GM19023 (cell line): Measurements from ENCODE around the gene ADGRG7.
A peak's percentile ranks its signal among the peaks of the same experiment; 100 is the strongest.
"Not testable (repeated sequence)": the region's sequence is repeated elsewhere in the genome, so short reads cannot be mapped to it uniquely, and the experiment has no call there.

Experiments
- ATAC-seq: cut with Tn5 transposase; IDR thresholded peaks from one replicate; pipeline ENCODE4 v1.9.1; 2021; ENCODE audit warnings: mild to moderate bottlenecking, moderate library complexity; ENCODE audit not compliant: unreplicated experiment

The ADGRG7 gene

DNA sequence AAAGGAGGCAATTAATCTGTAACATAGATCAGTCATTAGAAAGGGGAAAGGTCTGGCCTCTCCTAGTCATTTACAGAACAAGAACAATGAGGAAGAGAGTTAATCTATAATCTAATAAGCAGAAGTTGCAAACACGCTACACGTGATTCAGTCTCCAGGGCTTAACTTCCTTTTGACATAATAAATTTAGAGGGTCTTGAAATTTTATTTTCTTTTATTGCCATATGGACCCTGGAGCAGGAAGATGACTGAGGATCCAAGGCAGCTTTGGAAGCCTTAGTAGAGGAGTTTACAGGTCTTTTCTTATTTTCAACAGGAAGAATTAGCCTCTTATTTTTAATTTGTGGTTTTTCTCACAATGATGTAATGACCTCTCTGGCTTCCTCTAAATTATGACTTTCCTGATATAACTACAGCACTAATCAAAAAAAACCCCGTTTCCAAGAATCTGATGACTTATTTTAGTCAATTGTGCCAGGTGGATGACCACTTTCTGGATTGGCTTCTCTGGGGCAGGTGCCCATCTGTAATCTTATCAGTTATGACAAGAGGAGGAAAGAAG, 32.2 kb downstream of the ADGRG7 start:
- peak; percentile 76 for ATAC-seq

DNA sequence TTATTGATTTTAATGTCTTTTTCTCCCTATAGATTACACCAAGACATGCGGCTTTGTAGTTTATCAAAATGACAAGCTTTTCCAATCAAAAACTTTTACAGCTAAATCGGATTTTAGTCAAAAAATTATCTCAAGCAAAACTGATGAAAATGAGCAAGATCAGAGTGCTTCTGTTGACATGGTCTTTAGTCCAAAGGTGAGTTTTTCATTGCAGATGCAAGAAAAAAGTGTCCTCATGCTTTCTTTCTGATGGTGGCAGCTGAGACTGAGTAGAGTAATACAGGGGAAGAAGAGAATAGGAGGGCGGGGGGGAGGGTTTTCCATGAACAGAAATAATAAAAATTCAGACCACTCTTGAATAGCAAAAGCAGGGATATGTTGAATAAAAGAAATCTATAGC, 36.5 kb downstream of the ADGRG7 start:
- ATAC-seq, result no peak

DNA sequence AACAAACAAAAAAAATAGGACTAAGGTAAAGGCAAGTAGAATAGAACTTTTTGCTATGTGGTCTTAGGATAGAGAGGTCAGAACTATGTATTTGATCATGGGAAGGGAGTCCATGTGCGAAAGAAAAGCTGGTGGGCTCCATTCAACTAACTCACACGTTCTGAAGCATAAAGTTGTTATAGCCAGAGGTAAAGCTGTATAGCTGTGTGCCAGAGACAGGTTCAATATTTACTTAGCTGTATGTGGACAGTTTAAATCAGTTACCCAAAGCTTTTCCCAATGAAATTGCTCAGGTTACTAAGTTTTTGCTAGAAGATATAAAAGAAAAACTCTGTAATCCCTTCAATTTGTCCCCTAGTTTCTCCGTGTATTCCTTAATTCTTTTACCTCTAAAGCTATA, 37.8 kb downstream of the ADGRG7 start:
- no peak for ATAC-seq

DNA sequence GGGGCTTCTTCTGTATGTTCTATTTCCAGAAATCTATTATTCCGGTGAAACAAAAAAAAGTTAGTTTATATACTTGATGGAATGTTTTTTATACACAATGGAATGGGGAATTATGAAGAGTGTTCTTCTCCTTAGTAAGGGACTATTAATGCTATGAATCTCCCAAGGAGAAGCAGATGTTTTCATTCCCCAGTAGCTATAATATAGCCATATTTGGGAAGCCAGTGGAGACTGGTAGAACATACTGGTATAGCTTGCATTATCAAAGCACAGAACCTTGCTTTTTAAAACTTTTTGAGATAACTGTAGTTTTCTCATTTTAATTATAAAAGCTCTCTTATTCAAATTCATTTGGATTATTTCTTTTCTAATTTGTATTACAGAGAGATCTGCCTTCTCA, 38.3 kb downstream of the ADGRG7 start:
- no peak for ATAC-seq

DNA sequence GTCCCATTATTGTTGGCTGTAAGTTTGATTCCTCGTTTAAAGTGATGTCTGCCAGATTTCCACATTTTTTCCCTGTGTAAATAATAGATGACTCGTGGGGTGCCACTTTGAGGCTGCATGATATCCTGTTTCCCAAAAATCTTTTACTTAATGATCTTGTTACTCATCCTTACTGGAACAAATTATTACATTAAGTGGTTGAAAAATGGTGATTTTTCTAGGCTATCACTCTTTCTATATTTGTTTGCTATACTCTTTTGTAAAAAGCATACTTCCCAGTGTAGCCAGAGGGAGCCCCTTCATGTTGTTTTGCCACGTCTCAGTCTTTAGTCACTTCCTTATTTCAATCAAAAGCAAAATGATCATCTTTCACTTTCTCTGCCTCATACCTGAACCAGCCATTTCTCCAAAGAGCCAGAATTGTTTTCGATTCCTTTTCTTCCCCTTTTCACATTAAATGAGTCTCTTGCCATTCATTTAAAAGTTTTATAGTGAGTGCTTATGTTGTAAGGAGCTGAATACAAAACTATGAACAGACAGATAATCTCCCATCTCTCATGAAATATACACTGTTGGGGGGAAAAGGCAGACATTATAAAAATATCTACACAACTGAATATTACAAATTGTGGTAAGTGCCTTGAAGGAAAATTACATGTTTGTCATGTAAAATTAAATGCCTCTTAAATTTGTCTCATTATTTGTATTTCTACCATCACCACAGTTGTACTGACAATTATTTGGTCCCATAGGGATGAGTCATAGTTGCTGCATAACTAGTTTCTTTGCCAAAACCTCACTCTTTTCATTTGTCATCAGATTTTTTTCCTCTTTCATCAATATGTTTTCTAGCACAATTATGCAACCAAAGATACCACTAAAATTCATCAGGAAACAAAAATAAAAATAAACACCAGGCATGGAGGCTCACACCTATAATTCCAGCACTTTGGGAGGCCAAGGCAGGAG, 41.5 kb downstream of the ADGRG7 start:
- peak; percentile 97 for ATAC-seq

DNA sequence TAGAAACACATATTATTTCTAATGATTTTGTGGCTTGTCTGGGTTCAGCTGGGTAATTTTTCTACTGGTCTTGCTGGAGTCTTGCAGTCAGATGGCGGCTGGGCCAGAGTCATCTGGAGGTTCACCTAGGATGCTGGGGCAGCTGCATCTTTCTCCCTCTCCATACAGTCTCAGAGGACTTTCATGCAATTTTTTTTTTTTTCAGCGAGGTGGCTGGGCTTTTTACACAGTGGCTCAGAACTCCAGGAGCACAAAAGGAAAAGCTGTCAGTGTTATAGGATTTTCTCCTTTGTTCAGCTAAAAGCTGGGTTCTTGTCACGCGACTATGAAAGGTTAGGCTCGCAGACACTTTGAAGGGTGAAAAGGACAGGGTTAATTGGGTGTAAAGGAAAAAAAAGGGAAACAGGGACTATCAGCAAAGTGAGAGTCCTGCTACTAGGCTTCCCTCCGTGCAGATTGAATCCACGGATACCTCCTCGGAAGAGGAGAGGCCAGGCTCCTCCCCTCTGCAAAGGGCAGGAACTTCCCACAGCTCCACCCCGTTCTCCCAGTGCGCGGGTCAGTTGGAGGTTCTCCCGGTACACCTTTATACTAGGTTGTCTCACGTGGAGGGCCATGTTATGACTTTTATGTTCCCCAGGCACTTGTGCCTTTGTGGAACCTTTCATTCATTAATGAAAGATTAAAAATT, 44.3 kb downstream of the ADGRG7 start:
- no peak for ATAC-seq

DNA sequence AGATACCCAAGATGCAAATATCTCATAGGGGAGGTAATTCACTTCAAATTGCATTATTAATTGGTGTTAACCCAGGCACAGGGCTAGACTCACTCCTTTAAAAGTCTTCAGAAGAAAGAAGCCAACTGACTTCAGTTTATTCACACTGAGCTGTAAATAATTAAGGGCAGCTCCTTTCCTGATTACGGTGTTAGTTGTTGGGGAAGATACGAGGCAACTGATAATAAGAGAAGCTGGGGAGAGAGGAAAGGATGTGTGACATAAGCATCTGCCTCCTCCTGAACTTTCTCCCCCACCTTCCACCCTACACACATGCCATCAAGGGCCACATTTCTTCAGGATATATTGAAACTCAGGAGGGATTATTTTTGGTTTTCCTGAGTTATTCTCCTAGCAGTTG, 47.5 kb downstream of the ADGRG7 start:
- no peak for ATAC-seq

DNA sequence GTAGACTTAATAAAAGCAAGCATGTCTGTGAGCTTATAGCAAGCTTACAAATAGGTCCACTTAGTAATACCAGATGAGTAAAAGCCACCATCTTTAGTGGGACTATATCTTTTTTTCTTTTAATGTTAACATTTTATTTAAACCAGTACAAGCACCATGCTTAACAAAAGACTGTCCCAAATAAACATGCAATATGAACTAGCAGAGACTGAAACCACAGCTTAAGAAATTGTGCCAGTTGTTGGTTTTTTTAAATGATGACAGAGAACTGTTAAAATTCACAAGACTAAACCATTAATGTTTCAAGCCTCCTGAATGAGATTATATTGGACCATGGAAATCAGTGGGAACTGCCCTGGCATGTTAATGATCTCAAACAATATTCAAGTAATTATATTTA, 51.9 kb downstream of the ADGRG7 start:
- ATAC-seq, result not testable (repeated sequence)

DNA sequence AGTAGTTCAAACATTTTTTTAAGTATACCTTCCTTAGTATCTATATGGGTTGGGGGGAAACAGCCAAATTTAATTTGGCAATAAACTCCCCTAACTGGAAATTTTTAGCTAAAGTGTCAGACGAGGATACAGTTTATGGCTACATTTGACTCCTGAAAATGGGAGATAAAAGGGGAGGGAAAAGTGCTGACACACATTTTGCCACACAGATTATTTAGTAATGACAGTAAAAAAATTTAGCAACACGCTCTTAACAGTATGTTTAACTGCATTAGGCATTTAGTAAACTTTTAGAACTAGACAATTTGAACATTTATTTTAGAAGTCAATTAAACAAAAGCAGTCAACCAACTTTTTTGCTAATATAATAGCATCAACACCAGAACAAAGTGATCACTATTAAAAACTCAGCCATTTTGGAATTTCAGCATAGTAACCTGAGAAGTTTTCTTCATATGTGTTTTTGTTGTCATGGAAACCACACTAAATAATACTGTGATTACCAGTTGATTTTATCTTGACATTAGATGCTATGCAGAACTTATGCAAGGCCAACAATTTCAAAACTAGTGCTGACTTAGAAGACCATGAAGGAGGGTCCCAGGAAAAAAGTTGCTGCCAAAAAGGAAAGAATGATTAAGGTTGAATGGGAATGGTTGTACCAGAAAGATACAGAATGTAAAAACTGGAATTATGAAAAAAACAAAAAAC, 52.9 kb downstream of the ADGRG7 start:
- ATAC-seq, result no peak

DNA sequence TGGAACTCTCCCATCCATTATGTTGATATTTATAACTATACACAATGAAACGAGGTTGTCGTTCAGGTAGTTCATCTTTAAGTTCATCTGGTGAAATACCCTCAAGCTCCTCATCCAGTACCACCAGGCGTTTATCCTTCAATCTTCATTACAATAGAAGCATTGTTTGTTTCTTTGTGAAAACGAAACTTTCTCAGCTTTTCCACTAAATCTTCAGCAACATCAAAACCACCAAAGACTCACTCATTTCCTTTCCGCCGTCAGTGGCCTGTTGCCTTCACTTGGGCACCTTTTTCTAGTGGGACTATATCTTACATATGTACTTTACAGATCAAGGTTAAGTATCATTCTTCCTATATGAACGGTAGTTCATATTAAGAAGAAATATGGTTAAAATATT, 55.8 kb downstream of the ADGRG7 start:
- no peak for ATAC-seq

DNA sequence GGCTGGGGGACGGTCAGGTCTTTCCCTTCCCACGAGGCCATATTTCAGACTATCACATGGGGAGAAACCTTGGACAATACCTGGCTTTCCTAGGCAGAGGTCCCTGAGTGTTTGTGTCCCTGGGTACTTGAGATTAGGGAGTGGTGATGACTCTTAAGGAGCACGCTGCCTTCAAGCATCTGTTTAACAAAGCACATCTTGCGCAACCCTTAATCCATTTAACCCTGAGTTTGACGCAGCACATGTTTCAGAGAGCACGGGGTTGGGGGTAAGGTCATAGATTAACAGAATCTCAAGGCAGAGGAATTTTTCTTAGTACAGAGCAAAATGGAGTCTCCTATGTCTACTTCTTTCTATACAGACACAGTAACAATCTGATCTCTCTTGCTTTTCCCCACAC, 57.3 kb downstream of the ADGRG7 start:
- not testable (repeated sequence) for ATAC-seq

DNA sequence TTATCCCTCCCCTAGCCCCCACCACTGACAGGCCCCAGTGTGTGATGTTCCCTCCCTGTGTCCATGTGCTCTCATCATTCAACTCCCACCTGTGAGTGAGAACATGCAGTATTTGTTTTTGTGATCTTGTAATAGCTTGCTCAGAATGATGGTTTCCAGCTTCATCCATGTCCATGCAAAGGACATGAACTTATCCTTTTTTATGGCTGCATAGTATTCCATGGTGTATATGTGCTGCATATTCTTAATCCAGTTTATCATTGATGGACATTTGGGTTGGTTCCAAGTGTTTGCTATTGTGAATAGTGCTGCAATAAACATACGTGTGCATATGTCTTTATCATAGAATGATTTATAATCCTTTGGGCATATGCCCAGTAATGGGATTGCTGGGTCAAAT, 57.9 kb downstream of the ADGRG7 start:
- not testable (repeated sequence) for ATAC-seq

DNA sequence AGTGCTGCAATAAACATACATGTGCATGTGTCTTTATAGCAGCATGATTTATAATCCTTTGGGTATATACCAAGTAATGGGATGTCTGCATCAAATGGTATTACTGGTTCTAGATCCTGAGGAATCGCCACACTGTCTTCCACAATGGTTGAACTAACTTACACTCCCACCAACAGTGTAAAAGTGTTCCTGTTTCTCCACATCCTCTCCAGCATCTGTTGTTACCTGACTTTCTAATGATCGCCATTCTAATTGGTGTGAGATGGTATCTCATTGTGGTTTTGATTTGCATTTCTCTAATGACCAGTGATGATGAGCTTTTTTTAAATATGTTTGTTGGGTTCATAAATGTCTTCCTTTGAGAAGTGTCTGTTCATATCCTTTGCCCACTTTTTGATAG, 61.6 kb downstream of the ADGRG7 start:
- ATAC-seq, result not testable (repeated sequence)

DNA sequence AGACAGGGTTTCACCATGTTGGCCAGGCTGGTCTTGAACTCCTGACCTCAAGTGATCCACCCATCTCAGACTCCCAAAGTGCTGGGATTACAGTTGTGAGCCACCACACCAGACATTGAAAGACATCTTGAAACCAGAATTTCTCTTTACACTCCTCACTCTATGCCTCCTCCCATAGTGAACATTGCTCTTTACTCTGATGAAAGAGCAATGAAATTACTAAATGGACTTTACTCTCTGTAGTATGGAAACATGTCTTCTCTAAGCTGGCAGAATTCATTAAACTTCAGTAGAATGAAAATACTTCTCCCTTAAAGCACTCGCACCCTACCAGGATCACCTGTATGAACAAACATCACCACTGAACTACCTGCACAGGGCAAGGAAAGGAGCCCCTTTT, 72.1 kb downstream of the ADGRG7 start:
- ATAC-seq, result no peak

DNA sequence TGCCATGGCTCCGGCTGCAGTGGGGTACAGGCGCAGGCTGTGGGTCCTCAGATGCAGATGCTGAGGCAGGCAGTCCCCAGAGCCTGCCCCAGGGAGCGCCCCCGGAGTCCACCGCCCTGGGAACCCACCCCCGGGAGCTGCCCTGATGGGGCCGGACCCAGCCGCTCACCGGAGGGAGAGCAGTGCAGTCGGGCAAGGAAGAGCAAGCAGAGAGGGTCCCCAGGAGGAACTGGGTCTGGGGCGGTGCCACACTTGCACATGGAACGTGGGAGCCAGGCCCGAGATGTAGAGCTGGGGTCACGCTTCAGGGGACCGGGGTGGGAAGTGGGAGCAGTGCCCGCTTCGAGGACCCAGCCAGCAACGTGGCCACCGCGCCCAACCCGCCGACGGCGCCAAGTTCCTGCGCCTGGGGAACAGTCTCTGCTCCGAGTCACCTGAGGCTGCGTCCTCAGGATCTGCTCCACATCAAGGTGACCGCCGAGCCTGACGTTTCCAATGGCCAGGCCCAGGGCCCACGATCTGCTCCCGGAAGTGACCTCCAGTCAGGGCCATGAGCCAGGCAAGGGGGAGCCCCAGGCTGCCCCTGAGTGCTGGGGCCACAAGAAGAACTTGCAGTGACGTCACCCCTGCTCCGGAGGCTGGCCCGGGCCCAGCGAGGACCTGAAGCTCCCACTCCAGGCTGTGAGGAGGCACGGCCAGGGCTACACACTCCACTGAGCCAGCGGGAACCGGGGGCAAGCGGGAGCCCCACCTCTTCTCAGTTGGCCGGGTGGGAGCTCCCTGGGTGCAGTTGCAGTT, 72.9 kb downstream of the ADGRG7 start:
- no peak for ATAC-seq

DNA sequence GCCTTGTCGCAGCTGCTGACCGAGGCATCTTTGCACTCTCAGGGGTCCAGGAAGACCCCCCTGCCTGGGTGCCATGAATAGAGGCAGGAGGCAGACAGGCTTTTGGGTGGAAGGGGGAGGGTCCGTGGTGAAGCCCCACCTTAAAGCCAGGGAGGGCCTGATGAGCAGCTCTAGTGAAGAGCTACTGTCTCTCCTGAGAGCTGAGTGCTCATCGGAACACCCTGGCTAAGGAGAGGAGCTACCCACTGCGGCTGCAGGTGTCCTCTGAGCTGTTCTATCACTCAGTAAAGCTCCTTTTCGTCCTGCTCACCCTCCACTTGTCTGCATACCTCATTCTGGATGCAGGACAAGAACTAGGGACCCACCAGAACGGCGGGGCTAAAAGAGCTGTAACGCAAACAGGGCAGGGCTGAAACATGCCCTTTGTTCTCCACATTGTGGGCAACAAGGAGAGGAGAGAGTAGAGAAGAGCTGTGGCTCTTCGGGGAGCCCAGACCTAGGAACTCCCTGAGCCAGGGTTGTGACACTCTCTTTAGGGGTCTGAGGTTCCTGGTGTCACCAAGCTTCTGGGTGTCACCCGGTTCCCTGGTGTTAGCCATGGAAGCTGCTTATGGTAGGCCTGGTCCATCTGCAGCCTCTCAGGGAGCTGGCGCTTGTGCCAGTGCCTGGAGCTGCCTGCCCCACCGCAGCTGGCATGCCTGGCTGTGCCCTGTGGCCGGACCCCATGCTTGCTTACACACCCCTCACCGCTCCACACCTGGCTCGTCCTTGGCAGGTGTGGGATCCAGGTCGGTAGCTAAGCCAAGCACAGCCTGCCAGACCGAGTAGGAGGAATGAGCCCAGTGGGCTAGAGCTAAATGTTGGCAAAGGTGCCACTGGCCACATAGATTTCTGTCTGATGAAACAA, 73.7 kb downstream of the ADGRG7 start:
- no peak for ATAC-seq

DNA sequence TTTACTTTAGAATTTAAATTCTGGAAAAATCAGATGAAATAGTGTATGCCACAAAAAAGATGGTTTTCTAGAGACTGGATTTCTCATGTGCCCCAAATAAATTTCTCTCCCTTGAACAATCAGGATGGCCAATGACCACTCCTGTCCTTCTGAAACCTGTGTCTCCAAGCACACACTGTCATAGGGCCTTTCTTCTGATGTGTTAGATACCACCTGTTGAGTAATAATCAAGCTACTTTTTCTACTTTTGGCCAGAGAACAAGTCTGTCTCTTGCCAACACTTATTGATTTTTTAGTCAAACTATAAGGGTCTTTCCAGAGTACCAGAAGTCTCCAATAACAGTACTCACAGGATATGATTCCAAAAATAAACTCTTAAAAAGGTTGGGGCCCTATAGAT, 83.8 kb downstream of the ADGRG7 start:
- no peak for ATAC-seq

DNA sequence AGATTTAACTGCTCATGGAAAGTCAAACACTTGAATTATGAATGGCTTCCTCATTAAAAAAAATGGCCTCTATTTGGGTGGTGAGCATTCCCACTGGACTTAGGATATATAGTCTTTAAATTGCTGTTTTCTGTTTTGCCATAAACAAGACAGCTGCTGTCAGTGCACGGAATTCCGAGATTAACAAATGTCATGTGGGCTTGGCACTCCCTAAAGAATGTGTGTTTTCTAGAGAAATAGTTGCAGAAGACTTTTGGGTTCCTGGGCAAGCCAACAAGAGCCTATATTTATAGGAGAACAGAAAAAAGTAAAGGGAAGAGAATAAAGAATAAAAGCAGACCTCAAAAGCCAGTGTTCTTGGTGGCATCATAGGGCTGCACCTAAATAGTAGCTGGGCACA, 86.3 kb downstream of the ADGRG7 start:
- no peak for ATAC-seq

DNA sequence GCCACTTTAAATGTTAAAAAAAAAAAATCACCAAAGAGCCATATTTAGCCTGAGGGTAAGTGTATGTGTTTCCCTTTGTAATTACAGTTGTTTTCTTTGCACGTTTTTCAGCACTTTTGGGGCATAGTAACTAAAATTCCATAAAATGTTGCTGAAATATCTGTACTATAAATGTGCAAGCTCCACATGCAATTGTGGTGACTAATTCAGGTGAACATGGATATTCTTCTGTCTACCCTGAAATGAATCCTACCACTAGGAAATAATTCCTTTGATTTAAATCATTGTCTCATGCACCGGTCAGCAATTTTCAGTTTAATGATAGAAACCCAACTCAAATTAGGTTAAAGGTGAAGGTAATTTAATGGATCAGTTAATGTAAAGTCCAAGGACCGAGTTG, 86.8 kb downstream of the ADGRG7 start:
- no peak for ATAC-seq
